GM18867 (cell line): ENCODE data around the gene PAN3.

ENCODE experiments used
- ATAC-seq: cut with Tn5 transposase; IDR thresholded peaks from one replicate; pipeline ENCODE4 v1.9.1; 2021; ENCODE audit warnings: mild to moderate bottlenecking, moderate library complexity; ENCODE audit not compliant: unreplicated experiment

Gene PAN3

DNA sequence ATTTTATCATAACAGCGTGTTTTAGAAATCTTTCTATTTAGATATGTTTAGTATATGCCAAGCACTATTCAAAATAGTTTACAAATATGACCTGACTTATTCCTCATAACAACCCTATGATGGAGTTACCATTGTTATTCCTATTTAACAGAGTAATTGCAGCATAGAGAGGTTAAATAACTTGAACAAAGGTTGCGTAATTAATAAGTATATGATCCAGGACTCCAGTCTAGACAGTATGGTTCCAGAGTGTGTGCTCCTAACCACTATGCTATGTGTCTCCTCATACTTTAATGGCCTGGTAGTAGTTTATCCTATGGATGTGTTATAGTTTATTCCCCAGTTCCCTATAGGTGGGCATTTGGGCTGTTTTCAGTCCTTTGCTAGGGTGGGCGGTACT, 145.3 kb downstream of the PAN3 start:
- no peak for ATAC-seq

DNA sequence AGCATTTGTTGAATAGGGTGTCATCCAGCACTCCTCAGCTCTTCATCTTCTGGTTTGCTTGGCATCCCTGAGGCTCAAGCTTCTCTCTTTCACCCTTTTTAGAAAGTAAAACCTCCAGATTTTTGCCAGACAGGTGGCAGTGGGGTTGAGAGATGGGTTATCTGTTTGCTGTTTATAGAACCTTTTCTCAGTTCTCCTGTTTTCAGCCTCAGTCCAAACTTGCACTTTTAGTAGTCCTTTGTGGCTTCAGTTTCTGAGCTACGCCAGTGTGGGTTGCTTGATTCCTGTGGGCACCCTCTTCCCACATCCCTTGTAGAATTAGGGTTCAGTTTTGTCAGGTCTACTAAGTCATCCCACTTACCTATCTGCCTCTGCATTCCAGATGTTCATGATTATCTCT, 147.9 kb downstream of the PAN3 start:
- no peak for ATAC-seq

GRCh38 chr13:28297341-28297740, 159.0 kb downstream of the PAN3 start:
- ATAC-seq: no peak

DNA sequence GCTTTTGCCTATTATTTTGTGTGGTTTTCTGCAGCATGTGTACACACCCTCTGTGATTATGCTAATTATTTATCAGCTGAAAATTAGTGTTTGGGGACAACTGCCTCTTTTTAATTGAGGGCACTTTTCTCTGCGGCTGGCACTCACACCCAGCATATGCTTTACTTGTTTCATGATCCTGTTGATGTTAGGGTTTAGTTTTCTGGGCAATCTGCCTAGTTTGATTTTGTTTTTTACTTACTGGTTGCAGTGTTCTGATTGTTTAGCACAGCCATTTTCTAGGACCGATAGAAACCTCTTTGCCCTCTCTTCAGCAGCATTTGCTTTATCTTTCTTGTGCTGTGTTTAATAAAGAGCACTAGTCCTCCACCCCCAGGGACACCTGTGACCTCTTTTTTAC, 161.6 kb downstream of the PAN3 start:
- no peak for ATAC-seq

GRCh38 chr13:28301839-28302238, 163.5 kb downstream of the PAN3 start:
- ATAC-seq: no peak

- no peak for ATAC-seq
These were observed 168.0 kb downstream of the PAN3 start for GRCh38 chr13:28306325-28306724.

GRCh38 chr13:28313579-28313978, 175.2 kb downstream of the PAN3 start:
- no peak for ATAC-seq

- ATAC-seq: no peak
These were observed 176.5 kb downstream of the PAN3 start for GRCh38 chr13:28314879-28315278.

- no peak for ATAC-seq
These were observed 177.8 kb downstream of the PAN3 start for GRCh38 chr13:28316129-28316528.

- ATAC-seq: no peak
These were observed 178.5 kb downstream of the PAN3 start for GRCh38 chr13:28316836-28317235.

- ATAC-seq: no peak
These were observed 180.2 kb downstream of the PAN3 start for GRCh38 chr13:28318496-28318895.

GRCh38 chr13:28319528-28319927, 181.2 kb downstream of the PAN3 start:
- no peak for ATAC-seq

DNA sequence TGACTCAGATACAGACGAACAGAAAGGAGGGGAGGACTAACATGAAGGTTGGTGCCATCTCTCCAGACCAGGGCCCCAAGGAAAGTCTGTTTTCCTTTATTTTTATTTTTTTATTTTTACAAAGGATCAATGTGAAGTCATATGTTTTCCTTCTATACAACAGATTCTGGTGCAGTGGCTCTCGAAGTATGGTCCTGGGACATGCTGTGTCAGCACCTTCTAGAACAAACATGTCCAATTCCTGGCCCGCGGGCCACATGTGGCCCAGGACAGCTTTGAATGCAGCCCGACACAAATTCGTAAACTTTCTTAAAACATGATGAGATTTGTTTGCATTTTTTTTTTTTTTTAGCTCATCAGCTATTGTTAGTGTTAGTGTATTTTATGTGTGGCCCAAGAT, 181.9 kb downstream of the PAN3 start:
- no peak for ATAC-seq

GRCh38 chr13:28320884-28321574, 182.7 kb downstream of the PAN3 start:
- no peak for ATAC-seq

- no peak for ATAC-seq
These were observed 183.4 kb downstream of the PAN3 start for GRCh38 chr13:28321756-28322155.

DNA sequence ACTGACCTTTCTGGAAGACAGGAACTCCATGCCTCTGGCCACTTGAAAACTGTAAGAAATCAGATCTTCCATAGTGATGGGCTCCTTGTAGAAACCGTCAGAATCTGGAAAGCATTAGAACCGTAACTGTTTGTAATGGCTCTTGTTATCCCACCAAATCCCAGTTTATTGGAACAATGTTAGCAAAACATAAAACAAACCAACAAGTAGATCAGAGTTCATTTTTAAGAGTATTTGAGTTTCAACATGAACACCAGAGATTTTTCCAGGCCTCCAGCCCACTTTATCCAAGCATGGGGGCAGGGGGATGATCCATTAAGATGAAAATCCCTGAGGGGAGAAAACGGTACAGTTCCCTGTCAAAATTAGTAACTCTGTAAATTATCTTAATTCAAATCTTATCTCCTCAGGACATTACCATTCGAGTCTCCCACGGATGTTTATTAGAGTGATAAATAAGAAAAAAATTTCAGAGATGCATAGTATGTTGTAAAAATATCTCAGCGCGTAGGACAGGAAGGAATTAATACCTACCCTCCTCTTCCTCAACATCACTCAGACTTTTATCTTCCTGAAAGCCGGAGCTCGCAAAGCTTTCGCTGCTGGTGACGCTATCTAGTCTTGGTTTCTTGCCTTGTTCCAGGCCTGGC, 184.0 kb downstream of the PAN3 start:
- no peak for ATAC-seq

GRCh38 chr13:28324181-28324789, 185.9 kb downstream of the PAN3 start:
- peak; percentile 60 for ATAC-seq

GRCh38 chr13:28325022-28325421, 186.7 kb downstream of the PAN3 start:
- ATAC-seq: no peak

- ATAC-seq: no peak
These were observed 187.7 kb downstream of the PAN3 start for GRCh38 chr13:28326056-28326455.

- no peak for ATAC-seq
These were observed 189.3 kb downstream of the PAN3 start for GRCh38 chr13:28327373-28328270.

GRCh38 chr13:28328271-28328607, 189.9 kb downstream of the PAN3 start:
- no peak for ATAC-seq
